CD14-positive monocyte (primary cell): ENCODE data around the gene RDH12. TPM values are rescaled to one million over a fixed set of nuclear protein-coding genes. Genes with fewer than 3 reads are reported as not detected.

Experiments used
- DNase-seq, 3 donors: peaks; one replicate each; pipeline ENCODE4 v3.0.0-alpha.2; 2011 to 2022
- H2AFZ ChIP-seq: 2 replicates; pipeline ENCODE4 v1.6.0; 2012; ENCODE audit warnings: mild to moderate bottlenecking, low read depth, low read length, inconsistent platforms; ENCODE audit not compliant: insufficient read depth, poor library complexity, severe bottlenecking
- H3K27ac ChIP-seq, 2 donors: 1 replicate in 1 of 2; 2 replicates in 1 of 2; pipeline ENCODE4 v1.5.1; 2012 to 2013; ENCODE audit warnings: low read length in 2 of 2, control low read depth in 1 of 2, inconsistent platforms in 1 of 2, low read depth in 1 of 2, mild to moderate bottlenecking in 1 of 2
- H3K27me3 ChIP-seq, 2 donors: one replicate each; pipeline versions ENCODE4 v1.6.0 to v1.6.1; 2011 to 2013; ENCODE audit warnings: low read length in 2 of 2; ENCODE audit not compliant: control insufficient read depth in 2 of 2, insufficient read depth in 2 of 2
- H3K36me3 ChIP-seq, 2 donors: replicated peaks in 1 of 2; 1 replicate in 1 of 2; 2 replicates in 1 of 2; pipeline versions ENCODE4 v1.5.1 to v1.6.1; 2012 to 2013; ENCODE audit warnings: low read length in 2 of 2, control low read depth in 1 of 2, inconsistent platforms in 1 of 2, mild to moderate bottlenecking in 1 of 2; ENCODE audit not compliant: insufficient read depth in 2 of 2, control insufficient read depth in 1 of 2
- H3K4me1 ChIP-seq, 2 donors: 1 replicate in 1 of 2; 2 replicates in 1 of 2; pipeline versions ENCODE4 v1.5.1 to v1.6.1; 2012 to 2013; ENCODE audit warnings: low read length in 2 of 2, control low read depth in 1 of 2, inconsistent platforms in 1 of 2, mild to moderate bottlenecking in 1 of 2, moderate library complexity in 1 of 2; ENCODE audit not compliant: insufficient read depth in 2 of 2, control insufficient read depth in 1 of 2
- H3K4me2 ChIP-seq: replicated peaks from 2 replicates; pipeline ENCODE3; 2012; ENCODE audit warnings: low read length, moderate library complexity, mild to moderate bottlenecking; ENCODE audit not compliant: poor library complexity, severe bottlenecking; ENCODE audit errors: extremely low read depth
- H3K4me3 ChIP-seq, 3 experiments: fragments of 200-600 bp in 1 of 3; sonication (generic) in 1 of 3; replicated peaks in 1 of 3; 1 replicate in 2 of 3; 2 replicates in 1 of 3; pipeline ENCODE4 v1.5.1; 2011 to 2013; ENCODE audit warnings: low read length in 3 of 3, mild to moderate bottlenecking in 3 of 3, control low read depth in 2 of 3, low read depth in 2 of 3, inconsistent platforms in 1 of 3, moderate library complexity in 1 of 3
- H3K79me2 ChIP-seq: 2 replicates; pipeline ENCODE4 v1.6.0; 2012; ENCODE audit warnings: mild to moderate bottlenecking, control low read depth, inconsistent platforms, low read length, moderate library complexity; ENCODE audit not compliant: insufficient read depth
- H3K9ac ChIP-seq: 2 replicates; pipeline ENCODE4 v1.6.0; 2017; ENCODE audit warnings: low read length, mild to moderate bottlenecking; ENCODE audit not compliant: insufficient read depth, poor library complexity, severe bottlenecking
- H3K9me3 ChIP-seq, 2 donors: replicated peaks in 1 of 2; 1 replicate in 1 of 2; 2 replicates in 1 of 2; pipeline versions ENCODE4 v1.5.1 to v1.6.1; 2012 to 2013; ENCODE audit warnings: low read length in 2 of 2, control low read depth in 1 of 2; ENCODE audit not compliant: control insufficient read depth in 1 of 2, insufficient read depth in 1 of 2
- H4K20me1 ChIP-seq: 2 replicates; pipeline ENCODE4 v1.6.0; 2012; ENCODE audit warnings: mild to moderate bottlenecking, low read length, control low read depth, moderate library complexity; ENCODE audit not compliant: insufficient read depth
- H3K27ac Mint-ChIP-seq, 7 donors: one replicate each; pipeline ENCODE4 v1.8.0; 2020; ENCODE audit warnings: mild to moderate bottlenecking in 7 of 7, mixed read lengths in 7 of 7, moderate library complexity in 6 of 7, inconsistent platforms in 2 of 7
- H3K27me3 Mint-ChIP-seq, 3 donors: one replicate each; pipeline ENCODE4 v1.8.0; 2021 to 2022; ENCODE audit warnings: low read depth in 3 of 3, mild to moderate bottlenecking in 3 of 3, mixed read lengths in 3 of 3, moderate library complexity in 3 of 3, inconsistent platforms in 1 of 3
- H3K36me3 Mint-ChIP-seq, 2 donors: one replicate each; pipeline ENCODE4 v1.8.0; 2020; ENCODE audit warnings: mixed read lengths in 2 of 2, inconsistent platforms in 1 of 2, mild to moderate bottlenecking in 1 of 2
- H3K4me1 Mint-ChIP-seq: one replicate; pipeline ENCODE4 v1.8.0; 2020; ENCODE audit warnings: mild to moderate bottlenecking, mixed read lengths
- H3K4me3 Mint-ChIP-seq, 2 donors: one replicate each; pipeline ENCODE4 v1.8.0; 2020; ENCODE audit warnings: mild to moderate bottlenecking in 2 of 2, mixed read lengths in 2 of 2, moderate library complexity in 1 of 2
- H3K9me3 Mint-ChIP-seq, 7 donors: one replicate each; pipeline ENCODE4 v1.8.0; 2020 to 2022; ENCODE audit warnings: mixed read lengths in 7 of 7, mild to moderate bottlenecking in 6 of 7, moderate library complexity in 6 of 7, inconsistent platforms in 2 of 7
- WGBS: methylation state at CpG from one replicate; pipeline ENCODE4 v1.1.5; 2013; ENCODE audit warnings: missing lambda C conversion rate; ENCODE audit not compliant: insufficient coverage; 5-methylcytosine and 5-hydroxymethylcytosine counted together
- intact Hi-C, 2 donors: fragments of 100-400 bp; cut with micrococcal nuclease; formaldehyde crosslinking; loops; one replicate each; pipeline versions ENCODE4 v1.15.0 to v1.15.1; 2023
- polyA plus RNA-seq, 3 donors: library from polyadenylated mRNA; depleted of rRNA in 1 of 3; unstranded in 2 of 3; stranded (reverse) in 1 of 3; fragments of 300-500 nt in 2 of 3; fragments of >200 nt in 1 of 3; fragmentation: Illumina TruSeq in 2 of 3; gene quantifications; 1 replicate in 2 of 3; 2 replicates in 1 of 3; pipeline ENCODE4 v1.2.3, GENCODE V29; 2012 to 2021
- TF ChIP-seq, protein P1 (sequence below): fragments of 200-600 bp; IDR thresholded peaks from one replicate; pipeline ENCODE4 v1.8.0; 2022; ENCODE audit warnings: antibody characterized with exemption, mild to moderate bottlenecking

The RDH12 gene
- polyA plus RNA-seq, 3 donors = 0.17 TPM; not detected in 2

DNA sequence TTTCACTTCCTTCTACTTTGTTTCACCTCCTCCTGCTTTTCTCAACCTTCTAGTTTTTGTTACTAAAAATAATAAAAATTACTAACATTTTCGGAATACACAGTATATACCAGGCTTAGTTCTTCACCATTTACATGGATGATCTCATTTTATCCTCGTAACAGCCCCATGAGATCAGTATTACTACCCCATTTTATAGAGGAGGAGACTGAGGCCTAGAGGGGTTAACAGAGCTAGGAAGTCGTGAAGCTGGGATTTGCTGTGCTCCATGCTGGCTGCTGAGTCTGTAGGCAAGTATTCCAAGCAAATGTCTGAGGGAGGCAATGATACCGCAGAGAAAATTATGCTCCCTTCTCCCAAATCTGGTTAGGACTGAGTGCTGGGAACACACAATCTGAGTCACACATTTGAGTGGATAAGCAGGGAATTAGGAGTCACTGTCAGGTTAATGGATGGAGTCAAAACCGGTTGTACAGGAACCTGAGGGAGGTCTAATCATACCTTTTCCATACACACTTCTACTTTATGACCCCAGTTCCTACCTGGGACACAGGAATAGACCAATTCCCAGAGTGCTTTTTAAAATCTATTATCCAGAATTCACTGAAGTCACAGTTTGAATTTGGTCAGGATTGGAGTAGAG, 63.6 kb downstream of the RDH12 start:
- H3K36me3 ChIP-seq = peaks cover 62 to 91% of the 10 kb centered on the region in 2 donors
- no peak overlapping the region for H3K4me2 ChIP-seq
- H3K9me3 Mint-ChIP-seq = no peaks in the 10 kb centered on the region
- H3K27me3 Mint-ChIP-seq = peaks cover 0 to 2% (median 0%) of the 10 kb centered on the region in 3 donors
- no peak overlapping the region for H3K4me3 ChIP-seq
- no CpG with 5 or more reads among the region's 5 CpGs for WGBS
- no peak overlapping the region for H3K9ac ChIP-seq
- no peak for DNase-seq
- H4K20me1 ChIP-seq = no peaks in the 10 kb centered on the region
- peak overlapping the region in 3 of 7 donors; percentile 48 to 84 (median 62) for H3K27ac Mint-ChIP-seq
- peaks cover 77 to 84% of the 10 kb centered on the region in 2 donors for H3K36me3 Mint-ChIP-seq
- H3K27ac ChIP-seq = peak overlapping the region in 1 of 2 donors; percentile 62
- peaks cover 34 to 40% of the 10 kb centered on the region in 2 donors for H3K4me1 ChIP-seq
- H3K4me1 Mint-ChIP-seq = peaks cover 41% of the 10 kb centered on the region
- no peaks in the 10 kb centered on the region for H3K27me3 ChIP-seq
- peak overlapping the region in 1 of 2 donors; percentile 69 for H3K4me3 Mint-ChIP-seq
- H3K79me2 ChIP-seq = no peaks in the 10 kb centered on the region
- no peak overlapping the region for H2AFZ ChIP-seq
- TF ChIP-seq, protein P1, sequence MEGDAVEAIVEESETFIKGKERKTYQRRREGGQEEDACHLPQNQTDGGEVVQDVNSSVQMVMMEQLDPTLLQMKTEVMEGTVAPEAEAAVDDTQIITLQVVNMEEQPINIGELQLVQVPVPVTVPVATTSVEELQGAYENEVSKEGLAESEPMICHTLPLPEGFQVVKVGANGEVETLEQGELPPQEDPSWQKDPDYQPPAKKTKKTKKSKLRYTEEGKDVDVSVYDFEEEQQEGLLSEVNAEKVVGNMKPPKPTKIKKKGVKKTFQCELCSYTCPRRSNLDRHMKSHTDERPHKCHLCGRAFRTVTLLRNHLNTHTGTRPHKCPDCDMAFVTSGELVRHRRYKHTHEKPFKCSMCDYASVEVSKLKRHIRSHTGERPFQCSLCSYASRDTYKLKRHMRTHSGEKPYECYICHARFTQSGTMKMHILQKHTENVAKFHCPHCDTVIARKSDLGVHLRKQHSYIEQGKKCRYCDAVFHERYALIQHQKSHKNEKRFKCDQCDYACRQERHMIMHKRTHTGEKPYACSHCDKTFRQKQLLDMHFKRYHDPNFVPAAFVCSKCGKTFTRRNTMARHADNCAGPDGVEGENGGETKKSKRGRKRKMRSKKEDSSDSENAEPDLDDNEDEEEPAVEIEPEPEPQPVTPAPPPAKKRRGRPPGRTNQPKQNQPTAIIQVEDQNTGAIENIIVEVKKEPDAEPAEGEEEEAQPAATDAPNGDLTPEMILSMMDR = no peak
- intact Hi-C loops = no loop called here
- no peaks in the 10 kb centered on the region for H3K9me3 ChIP-seq

DNA sequence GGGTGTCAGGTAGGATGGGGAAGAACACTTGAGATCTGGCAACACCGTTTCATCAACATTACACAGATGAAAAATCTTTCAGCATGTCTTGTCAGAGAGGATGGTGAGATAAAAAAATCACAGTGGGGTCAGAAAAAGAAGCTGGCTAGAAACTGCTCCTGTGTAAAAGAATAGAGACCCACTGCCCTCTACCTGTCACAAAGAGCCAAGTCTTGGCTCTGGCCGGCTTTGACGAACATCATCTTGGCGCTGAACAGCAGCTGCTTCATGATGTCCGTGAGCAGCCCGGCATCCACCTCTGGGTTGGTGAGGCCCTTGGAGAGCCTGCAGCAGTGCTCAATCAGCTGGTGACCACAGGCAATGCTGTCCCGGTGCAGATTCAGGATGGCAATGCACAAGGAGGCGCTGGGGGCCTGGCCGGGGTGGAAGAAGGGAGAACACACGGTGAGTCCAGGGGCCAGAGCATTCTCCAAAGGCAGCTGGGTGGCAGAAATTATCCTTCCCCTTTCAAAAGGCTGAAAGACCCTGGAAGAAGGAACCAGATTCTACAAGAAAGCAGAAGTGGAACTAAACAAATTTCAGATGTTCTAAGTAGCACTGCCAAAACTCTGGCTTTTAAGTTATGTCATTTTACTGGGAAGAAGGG, 64.5 kb downstream of the RDH12 start:
- peak; percentile 59 to 80 (median 67) for DNase-seq
- Mint-ChIP-seq H3K27ac (peak overlapping the region; percentile 51 to 84 (median 74)), H3K9me3 (no peaks in the 10 kb centered on the region), H3K4me3 (peak overlapping the region in 1 of 2 donors; percentile 69), H3K4me1 (peaks cover 41% of the 10 kb centered on the region), H3K27me3 (peaks cover 0 to 2% (median 0%) of the 10 kb centered on the region in 3 donors), H3K36me3 (peaks cover 73 to 81% of the 10 kb centered on the region in 2 donors)
- Histone ChIP-seq H3K4me2 (peak overlapping the region; percentile 55), H3K27ac (peak overlapping the region; percentile 42 to 62), H3K79me2 (no peaks in the 10 kb centered on the region), H3K9me3 (no peaks in the 10 kb centered on the region), H4K20me1 (no peaks in the 10 kb centered on the region), H3K4me1 (peaks cover 34 to 40% of the 10 kb centered on the region in 2 donors), H3K36me3 (peaks cover 62 to 91% of the 10 kb centered on the region in 2 donors), H3K27me3 (no peaks in the 10 kb centered on the region), H3K9ac (no peak overlapping the region), H3K4me3 (peak overlapping the region in 1 of 3 experiments; percentile 27), H2AFZ (no peak overlapping the region)
- TF ChIP-seq, protein P1 = no peak
- WGBS = 50% methylated on average over 7 of the region's 10 CpGs
- intact Hi-C loops = no loop called here
